GM12865 (cell line): Measurements from ENCODE around the gene GRAMD1B.

Source experiments
- DNase-seq: peaks from one replicate; pipeline ENCODE4 v3.0.0; 2010; ENCODE audit warnings: low read depth
- H3K4me3 ChIP-seq: 2 replicates; pipeline ENCODE4 v1.5.1; 2011; ENCODE audit warnings: mild to moderate bottlenecking, low read depth, low read length, control low read depth
- CTCF ChIP-seq: IDR thresholded peaks from 2 replicates; pipeline ENCODE4 v1.5.1; 2011; ENCODE audit warnings: low read length, control low read depth, low read depth, inconsistent platforms; ENCODE audit not compliant: insufficient read depth; ENCODE audit errors: missing control alignments

The GRAMD1B gene

GRCh38 chr11:123421589-123421988 is 8.5 kb upstream of the GRAMD1B start:
- DNase-seq = no peak
- H3K4me3 ChIP-seq = no peak overlapping the region
- no peak for TF ChIP-seq CTCF

- H3K4me3 ChIP-seq = no peak overlapping the region
- TF ChIP-seq CTCF = no peak
- DNase-seq = no peak
These were observed 4.7 kb upstream of the GRAMD1B start for GRCh38 chr11:123425367-123425766.

GRCh38 chr11:123426789-123427188 is 3.3 kb upstream of the GRAMD1B start:
- TF ChIP-seq CTCF = no peak
- no peak overlapping the region for H3K4me3 ChIP-seq
- DNase-seq = no peak

GRCh38 chr11:123427405-123427804 is 2.7 kb upstream of the GRAMD1B start:
- no peak for DNase-seq
- TF ChIP-seq CTCF = no peak
- no peak overlapping the region for H3K4me3 ChIP-seq

GRCh38 chr11:123428116-123428715 is 1.9 kb upstream of the GRAMD1B start:
- no peak for DNase-seq
- no peak for TF ChIP-seq CTCF

GRCh38 chr11:123429336-123429735 is 733 bp upstream of the GRAMD1B start:
- no peak for TF ChIP-seq CTCF
- DNase-seq = no peak
- H3K4me3 ChIP-seq = no peak overlapping the region

More at GRCh38 chr11:123428116-123428715, 1.9 kb upstream of the GRAMD1B start:
- H3K4me3 ChIP-seq = no peak overlapping the region
